ENCODE measurements around the gene RILPL2.
"Not testable (repeated sequence)": the region's sequence is repeated elsewhere in the genome, so short reads cannot be mapped to it uniquely, and the experiment has no call there.

Gene RILPL2

GRCh38 chr12:123387508-123388176 is 48.8 kb downstream of the RILPL2 start:
- H3K4me3 ChIP-seq (ENCODE audit: low read depth, low read length) = peak overlapping the region; percentile 60
- peak; percentile 61 for DNase-seq (ENCODE audit: low read depth)

GRCh38 chr12:123385536-123385935 is 50.9 kb downstream of the RILPL2 start:
- DNase-seq (ENCODE audit: low read depth) = peak; percentile 37

More at GRCh38 chr12:123387508-123388176, 48.8 kb downstream of the RILPL2 start:
- no peak for TF ChIP-seq CTCF (IDR thresholded peaks at IDR 0.05; ENCODE audit: low read depth, low read length)
- no peak for TF ChIP-seq POLR2A (IDR thresholded peaks at IDR 0.05; ENCODE audit: extremely low read depth, insufficient read length)
- no peak for TF ChIP-seq MYC (IDR thresholded peaks at IDR 0.05; ENCODE audit: low read depth, low read length)
- no peak; the same call in 1 of the 2 replicates for TF ChIP-seq MAX (IDR thresholded peaks at IDR 0.05; ENCODE audit: low read depth, low read length)

DNA sequence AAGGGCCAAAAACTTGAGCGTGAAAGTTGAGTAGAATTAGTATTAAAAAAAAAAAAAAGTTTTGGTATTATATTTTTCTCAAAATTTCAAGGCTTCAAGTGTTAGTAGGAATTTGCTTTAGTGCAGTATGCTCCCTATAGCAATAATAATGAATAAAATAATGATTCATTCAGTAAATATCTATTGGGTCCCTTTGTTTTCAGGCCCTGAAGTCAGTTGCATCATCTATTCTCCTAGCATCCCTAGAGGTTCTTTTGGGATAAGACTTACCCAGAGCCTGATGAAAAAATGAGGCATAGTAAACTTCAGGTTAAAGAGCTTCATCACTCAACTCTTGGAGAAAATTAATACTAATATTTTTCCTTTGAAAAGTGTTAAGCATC is 51.5 kb downstream of the RILPL2 start:
- DNase-seq (ENCODE audit: low read depth) = peak; percentile 19
- TF ChIP-seq MYC (IDR thresholded peaks at IDR 0.05; ENCODE audit: low read depth, low read length) (no peak), CTCF (IDR thresholded peaks at IDR 0.05; ENCODE audit: low read depth, low read length) (no peak), MAX (IDR thresholded peaks at IDR 0.05; ENCODE audit: low read depth, low read length) (no peak), POLR2A (IDR thresholded peaks at IDR 0.05; ENCODE audit: extremely low read depth, insufficient read length) (no peak)
- peak overlapping the region; percentile 88 for H3K4me3 ChIP-seq (ENCODE audit: low read depth, low read length)

More at GRCh38 chr12:123385536-123385935, 50.9 kb downstream of the RILPL2 start:
- H3K4me3 ChIP-seq (ENCODE audit: low read depth, low read length) = not testable (repeated sequence)

- DNase-seq (ENCODE audit: low read depth) = peak; percentile 58
- TF ChIP-seq MYC (IDR thresholded peaks at IDR 0.05; ENCODE audit: low read depth, low read length) (no peak), CTCF (IDR thresholded peaks at IDR 0.05; ENCODE audit: low read depth, low read length) (peak; percentile 14)
These were observed 52.0 kb downstream of the RILPL2 start for GRCh38 chr12:123384318-123384993.

DNA sequence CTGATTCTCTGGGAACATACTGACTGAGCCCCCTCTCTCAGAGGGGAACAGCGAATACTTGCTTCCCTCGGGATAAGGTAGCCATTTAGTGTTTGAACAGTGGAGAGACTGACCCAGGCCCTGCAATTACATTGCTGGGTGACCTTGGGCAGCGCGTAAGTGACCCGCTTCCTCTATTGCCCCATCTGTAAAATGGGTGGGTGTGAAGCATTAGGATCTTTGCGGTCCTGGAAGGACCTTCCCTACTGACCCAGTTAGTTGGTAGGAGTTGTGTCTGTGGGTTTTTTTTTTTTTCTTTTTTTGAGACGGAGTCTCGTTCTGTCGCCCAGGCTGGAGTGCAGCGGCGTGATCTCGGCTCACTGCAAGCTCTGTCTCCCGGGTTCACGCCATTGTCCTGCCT is 53.8 kb downstream of the RILPL2 start:
- H3K4me3 ChIP-seq (ENCODE audit: low read depth, low read length) = no peak overlapping the region
- TF ChIP-seq CTCF (IDR thresholded peaks at IDR 0.05; ENCODE audit: low read depth, low read length) = no peak
- no peak for DNase-seq (ENCODE audit: low read depth)

More at GRCh38 chr12:123384318-123384993, 52.0 kb downstream of the RILPL2 start:
- peak overlapping the region; percentile 88 for H3K4me3 ChIP-seq (ENCODE audit: low read depth, low read length)

DNA sequence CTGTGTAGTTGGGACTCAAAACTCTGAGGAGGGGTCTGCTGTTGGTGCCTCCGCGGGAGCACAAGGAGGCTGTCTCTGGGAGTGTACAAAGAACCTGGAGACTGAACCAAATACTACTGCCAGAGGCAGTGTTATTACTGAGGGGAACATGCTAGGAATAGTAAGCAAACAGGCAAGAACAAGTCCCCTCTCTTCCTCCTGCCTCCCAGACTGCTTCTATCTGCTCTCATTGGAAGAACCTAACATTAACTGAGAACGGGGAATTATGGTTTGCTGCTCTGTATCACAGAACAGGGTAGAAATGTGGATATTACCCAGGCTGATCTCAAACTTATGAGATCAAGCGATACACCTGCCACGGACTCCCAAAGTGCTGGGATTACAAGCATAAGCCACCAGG is 57.1 kb downstream of the RILPL2 start:
- DNase-seq (ENCODE audit: low read depth) = no peak
- no peak overlapping the region for H3K4me3 ChIP-seq (ENCODE audit: low read depth, low read length)
- TF ChIP-seq MYC (IDR thresholded peaks at IDR 0.05; ENCODE audit: low read depth, low read length) = no peak
- no peak for TF ChIP-seq POLR2A (IDR thresholded peaks at IDR 0.05; ENCODE audit: extremely low read depth, insufficient read length)
- no peak for TF ChIP-seq CTCF (IDR thresholded peaks at IDR 0.05; ENCODE audit: low read depth, low read length)
- no peak for TF ChIP-seq MAX (IDR thresholded peaks at IDR 0.05; ENCODE audit: low read depth, low read length)

GRCh38 chr12:123372415-123372814 is 64.1 kb downstream of the RILPL2 start:
- H3K4me3 ChIP-seq (ENCODE audit: low read depth, low read length); DNase-seq (ENCODE audit: low read depth): not testable (repeated sequence)

DNA sequence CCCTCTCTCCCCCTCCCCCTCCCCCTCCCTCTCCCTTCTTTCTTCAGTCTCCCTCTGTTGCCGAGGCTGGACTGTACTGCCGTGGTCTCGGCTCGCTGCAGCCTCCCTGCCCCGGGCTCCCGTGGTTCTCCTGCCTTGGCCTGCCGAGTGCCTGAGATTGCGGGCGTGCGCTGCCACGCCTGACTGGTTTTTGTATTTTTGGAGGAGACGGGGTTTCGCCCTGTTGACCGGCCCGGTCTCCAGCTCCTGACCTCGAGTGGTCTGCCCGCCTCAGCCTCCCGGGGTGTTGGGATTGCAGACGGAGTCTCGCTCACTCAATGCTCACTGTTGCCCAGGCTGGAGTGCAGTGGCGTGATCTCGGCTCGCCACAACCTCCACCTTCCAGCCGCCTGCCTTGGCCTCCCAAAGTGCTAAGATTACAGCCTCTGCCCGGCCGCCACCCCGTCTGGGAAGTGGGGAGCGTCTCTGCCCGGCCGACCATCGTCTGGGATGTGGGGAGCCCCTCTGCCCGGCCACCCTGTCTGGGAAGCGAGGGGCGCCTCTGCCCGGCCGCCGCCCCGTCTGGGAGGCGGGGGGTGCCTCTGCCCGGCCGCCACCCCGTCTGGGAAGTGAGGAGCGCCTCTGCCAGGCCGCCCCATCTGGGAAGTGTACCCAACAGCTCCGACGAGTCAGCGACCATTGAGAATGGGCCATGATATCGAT is 64.7 kb downstream of the RILPL2 start:
- not testable (repeated sequence) for H3K4me3 ChIP-seq (ENCODE audit: low read depth, low read length); DNase-seq (ENCODE audit: low read depth)

All from NB4 (cell line).